ENCODE measurements around the gene CDHR2.

The CDHR2 gene

GRCh38 chr5:176630681-176631222, 81.6 kb downstream of the CDHR2 start:
- H3K4me3 ChIP-seq (replicated peaks; ENCODE audit: insufficient read depth, low read length) = no peak overlapping the region

GRCh38 chr5:176631383-176632200, 82.5 kb downstream of the CDHR2 start:
- TF ChIP-seq CTCF (IDR thresholded peaks at IDR 0.05; ENCODE audit: insufficient read depth, low read length) (no peak), GABPA (IDR thresholded peaks at IDR 0.05; ENCODE audit: low read depth) (no peak), POLR2AphosphoS5 (IDR thresholded peaks at IDR 0.05; ENCODE audit: low read depth) (no peak), REST (IDR thresholded peaks at IDR 0.05; ENCODE audit: insufficient replicate concordance, low read depth) (no peak)
- Histone ChIP-seq H3K27me3 (ENCODE audit: insufficient read depth, poor library complexity, severe bottlenecking) (peaks cover 58% of the 10 kb centered on the region), H3K4me3 (replicated peaks; ENCODE audit: insufficient read depth, low read length) (no peak overlapping the region), H3K27ac (replicated peaks) (no peak overlapping the region)
- DNase-seq (ENCODE audit: low read depth in 1 of 2, low spot score in 1 of 2) = no peak

More at GRCh38 chr5:176630681-176631222, 81.6 kb downstream of the CDHR2 start:
- Histone ChIP-seq H3K27ac (replicated peaks) (no peak overlapping the region), H3K27me3 (ENCODE audit: insufficient read depth, poor library complexity, severe bottlenecking) (peaks cover 54% of the 10 kb centered on the region)
- DNase-seq (ENCODE audit: low read depth in 1 of 2, low spot score in 1 of 2) = no peak
- TF ChIP-seq REST (IDR thresholded peaks at IDR 0.05; ENCODE audit: insufficient replicate concordance, low read depth) (no peak), POLR2AphosphoS5 (IDR thresholded peaks at IDR 0.05; ENCODE audit: low read depth) (no peak), GABPA (IDR thresholded peaks at IDR 0.05; ENCODE audit: low read depth) (no peak), SPI1 (IDR thresholded peaks at IDR 0.05; ENCODE audit: borderline replicate concordance, low read depth) (no peak), CTCF (IDR thresholded peaks at IDR 0.05; ENCODE audit: insufficient read depth, low read length) (no peak)

- H3K27ac ChIP-seq (replicated peaks) = no peak overlapping the region
- peaks cover 58% of the 10 kb centered on the region for H3K27me3 ChIP-seq (ENCODE audit: insufficient read depth, poor library complexity, severe bottlenecking)
- TF ChIP-seq POLR2AphosphoS5 (IDR thresholded peaks at IDR 0.05; ENCODE audit: low read depth) (no peak), CTCF (IDR thresholded peaks at IDR 0.05; ENCODE audit: insufficient read depth, low read length) (no peak), SPI1 (IDR thresholded peaks at IDR 0.05; ENCODE audit: borderline replicate concordance, low read depth) (no peak), GABPA (IDR thresholded peaks at IDR 0.05; ENCODE audit: low read depth) (no peak), REST (IDR thresholded peaks at IDR 0.05; ENCODE audit: insufficient replicate concordance, low read depth) (no peak)
- no peak for DNase-seq (ENCODE audit: low read depth in 1 of 2, low spot score in 1 of 2)
- H3K4me3 ChIP-seq (replicated peaks; ENCODE audit: insufficient read depth, low read length) = no peak overlapping the region
These were observed 83.6 kb downstream of the CDHR2 start for GRCh38 chr5:176632745-176633144.
